Astrocyte (in vitro differentiated cells and primary cell): ENCODE measurements around the gene PLXNB2. TPM values are rescaled to one million over a fixed set of nuclear protein-coding genes. Genes with fewer than 3 reads are reported as not detected.

Experiments
- DNase-seq: peaks from one replicate; pipeline ENCODE4 v3.0.0-alpha.2; 2010; ENCODE audit warnings: low read depth
- FAIRE-seq: peaks from 2 replicates; lab custom pipeline; 2011; peaks lifted over from hg19 to GRCh38; lab: Jason Lieb, UNC
- H2AFZ ChIP-seq: 2 replicates; pipeline ENCODE4 v1.6.0; 2012; ENCODE audit warnings: low read depth, low read length, inconsistent platforms
- H3K27ac ChIP-seq: 2 replicates; pipeline ENCODE4 v1.5.1; 2011; ENCODE audit warnings: low read depth, low read length, inconsistent platforms
- H3K27me3 ChIP-seq: 2 replicates; pipeline ENCODE4 v1.6.0; 2011; ENCODE audit warnings: low read length, inconsistent platforms; ENCODE audit not compliant: insufficient read depth
- H3K36me3 ChIP-seq: 2 replicates; pipeline ENCODE4 v1.5.1; 2011; ENCODE audit warnings: low read length, inconsistent platforms; ENCODE audit not compliant: insufficient read depth
- H3K4me1 ChIP-seq: 2 replicates; pipeline ENCODE4 v1.5.1; 2011; ENCODE audit warnings: low read length, inconsistent platforms; ENCODE audit not compliant: insufficient read depth
- H3K4me2 ChIP-seq: 2 replicates; pipeline ENCODE4 v1.6.0; 2012; ENCODE audit warnings: low read length, inconsistent platforms
- H3K4me3 ChIP-seq: 2 replicates; pipeline ENCODE4 v1.5.1; 2011; ENCODE audit warnings: low read depth, mild to moderate bottlenecking, low read length, inconsistent platforms; ENCODE audit not compliant: insufficient read depth
- H3K79me2 ChIP-seq: 2 replicates; pipeline ENCODE4 v1.6.0; 2012; ENCODE audit warnings: mild to moderate bottlenecking, low read length, inconsistent platforms; ENCODE audit not compliant: insufficient read depth
- H3K9ac ChIP-seq: 2 replicates; pipeline ENCODE4 v1.6.0; 2012; ENCODE audit warnings: mild to moderate bottlenecking, low read length, inconsistent platforms
- H3K9me3 ChIP-seq: 2 replicates; pipeline ENCODE4 v1.5.1; 2012; ENCODE audit warnings: low read depth, mild to moderate bottlenecking, low read length, inconsistent platforms; ENCODE audit not compliant: insufficient read depth
- H4K20me1 ChIP-seq: 2 replicates; pipeline ENCODE4 v1.6.0; 2012; ENCODE audit warnings: low read length, inconsistent platforms; ENCODE audit not compliant: insufficient read depth
- H3K27ac Mint-ChIP-seq: one replicate; pipeline ENCODE4 v1.8.0; 2021; ENCODE audit warnings: mild to moderate bottlenecking, mixed read lengths; ENCODE audit not compliant: unreplicated experiment
- H3K27me3 Mint-ChIP-seq: one replicate; pipeline ENCODE4 v1.8.0; 2021; ENCODE audit warnings: low read depth, mixed read lengths; ENCODE audit not compliant: unreplicated experiment
- H3K36me3 Mint-ChIP-seq: one replicate; pipeline ENCODE4 v1.8.0; 2021; ENCODE audit warnings: low read depth, mixed read lengths; ENCODE audit not compliant: unreplicated experiment
- H3K4me1 Mint-ChIP-seq: one replicate; pipeline ENCODE4 v1.8.0; 2021; ENCODE audit warnings: low read depth, mixed read lengths; ENCODE audit not compliant: unreplicated experiment
- H3K4me3 Mint-ChIP-seq: one replicate; pipeline ENCODE4 v1.8.0; 2021; ENCODE audit warnings: mild to moderate bottlenecking, moderate library complexity, mixed read lengths; ENCODE audit not compliant: unreplicated experiment
- H3K9me3 Mint-ChIP-seq: one replicate; pipeline ENCODE4 v1.8.0; 2021; ENCODE audit warnings: mild to moderate bottlenecking, mixed read lengths; ENCODE audit not compliant: unreplicated experiment
- CTCF ChIP-seq: IDR thresholded peaks from 2 replicates; pipeline ENCODE4 v1.5.1; 2011; ENCODE audit warnings: low read depth, mild to moderate bottlenecking, inconsistent platforms, low read length, moderate library complexity; ENCODE audit not compliant: insufficient read depth
- EZH2 ChIP-seq: IDR thresholded peaks from 2 replicates; pipeline ENCODE4 v1.6.1; 2012; ENCODE audit warnings: mild to moderate bottlenecking, low read length, inconsistent platforms; ENCODE audit not compliant: insufficient read depth
- total RNA-seq: library from RNA; stranded (reverse); gene quantifications from 2 replicates; pipeline ENCODE4 v1.2.1, GENCODE V29; 2021

The PLXNB2 gene
- total RNA-seq, 1 donor from 2014 or later: 327 TPM

- no peak overlapping the region for H2AFZ ChIP-seq
- no peaks in the 10 kb centered on the region for H3K27me3 ChIP-seq
- DNase-seq (no peak), FAIRE-seq (no peak)
- no peaks in the 10 kb centered on the region for H3K9me3 ChIP-seq
- H3K9me3 Mint-ChIP-seq: no peaks in the 10 kb centered on the region
- H3K4me3 Mint-ChIP-seq: peak overlapping the region; percentile 54
- no peak overlapping the region for H3K4me3 ChIP-seq
- peaks cover 2% of the 10 kb centered on the region for H3K36me3 Mint-ChIP-seq
- H3K4me1 ChIP-seq: peaks cover 64% of the 10 kb centered on the region
- TF ChIP-seq CTCF (no peak), EZH2 (no peak)
- H3K9ac ChIP-seq: peak overlapping the region; percentile 73
- no peaks in the 10 kb centered on the region for H3K27me3 Mint-ChIP-seq
- H3K4me2 ChIP-seq: peak overlapping the region; percentile 100
- H3K36me3 ChIP-seq: no peaks in the 10 kb centered on the region
- H3K27ac Mint-ChIP-seq: no peak overlapping the region
- peaks cover 27% of the 10 kb centered on the region for H3K4me1 Mint-ChIP-seq
- H3K79me2 ChIP-seq: peaks cover 99% of the 10 kb centered on the region
- H4K20me1 ChIP-seq: peaks cover 78% of the 10 kb centered on the region
- no peak overlapping the region for H3K27ac ChIP-seq
Observed at GRCh38 chr22:50302041-50302541, 5.4 kb downstream of the PLXNB2 start.

GRCh38 chr22:50301581-50301991 lies 5.9 kb downstream of the PLXNB2 start:
- H3K36me3 ChIP-seq: no peaks in the 10 kb centered on the region
- H3K27me3 ChIP-seq: no peaks in the 10 kb centered on the region
- peak overlapping the region; percentile 73 for H3K9ac ChIP-seq
- TF ChIP-seq EZH2 (no peak), CTCF (no peak)
- H3K9me3 Mint-ChIP-seq: no peaks in the 10 kb centered on the region
- H3K4me3 Mint-ChIP-seq: peak overlapping the region; percentile 20
- H2AFZ ChIP-seq: no peak overlapping the region
- peaks cover 99% of the 10 kb centered on the region for H3K79me2 ChIP-seq
- H3K27me3 Mint-ChIP-seq: no peaks in the 10 kb centered on the region
- H3K27ac ChIP-seq: no peak overlapping the region
- peaks cover 27% of the 10 kb centered on the region for H3K4me1 Mint-ChIP-seq
- DNase-seq (no peak), FAIRE-seq (no peak)
- peak overlapping the region; percentile 100 for H3K4me2 ChIP-seq
- H3K4me3 ChIP-seq: no peak overlapping the region
- H3K36me3 Mint-ChIP-seq: peaks cover 2% of the 10 kb centered on the region
- no peaks in the 10 kb centered on the region for H3K9me3 ChIP-seq
- peaks cover 64% of the 10 kb centered on the region for H3K4me1 ChIP-seq
- H3K27ac Mint-ChIP-seq: no peak overlapping the region
- peaks cover 83% of the 10 kb centered on the region for H4K20me1 ChIP-seq

- FAIRE-seq: no peak
- Histone ChIP-seq H3K9me3 (no peaks in the 10 kb centered on the region), H3K27ac (no peak overlapping the region), H3K79me2 (peaks cover 99% of the 10 kb centered on the region), H3K4me1 (peaks cover 59% of the 10 kb centered on the region), H3K4me3 (no peak overlapping the region), H4K20me1 (peaks cover 89% of the 10 kb centered on the region), H3K27me3 (no peaks in the 10 kb centered on the region), H3K9ac (peak overlapping the region; percentile 18), H2AFZ (no peak overlapping the region), H3K36me3 (no peaks in the 10 kb centered on the region), H3K4me2 (peak overlapping the region; percentile 100)
- H3K36me3 Mint-ChIP-seq: peaks cover 2% of the 10 kb centered on the region
- H3K4me1 Mint-ChIP-seq: peaks cover 23% of the 10 kb centered on the region
- no peaks in the 10 kb centered on the region for H3K9me3 Mint-ChIP-seq
- H3K27ac Mint-ChIP-seq: peak overlapping the region; percentile 26
- H3K27me3 Mint-ChIP-seq: no peaks in the 10 kb centered on the region
- H3K4me3 Mint-ChIP-seq: peak overlapping the region; percentile 40
- TF ChIP-seq EZH2 (no peak), CTCF (no peak)
- no peak for DNase-seq
Observed at GRCh38 chr22:50300620-50301257, 6.7 kb downstream of the PLXNB2 start.
